C4-2B (cell line): ENCODE measurements around the gene SPATA13.

Experiments
- ZFX ChIP-seq: fragments of 450-650 bp; IDR thresholded peaks from 2 replicates; pipeline ENCODE4 v1.6.1; 2017
- TF ChIP-seq, protein P1 (sequence below): fragments of 450-650 bp; conservative IDR thresholded peaks from 2 replicates; pipeline ENCODE4 v1.5.1; 2017; ENCODE audit warnings: mild to moderate bottlenecking

DNA sequence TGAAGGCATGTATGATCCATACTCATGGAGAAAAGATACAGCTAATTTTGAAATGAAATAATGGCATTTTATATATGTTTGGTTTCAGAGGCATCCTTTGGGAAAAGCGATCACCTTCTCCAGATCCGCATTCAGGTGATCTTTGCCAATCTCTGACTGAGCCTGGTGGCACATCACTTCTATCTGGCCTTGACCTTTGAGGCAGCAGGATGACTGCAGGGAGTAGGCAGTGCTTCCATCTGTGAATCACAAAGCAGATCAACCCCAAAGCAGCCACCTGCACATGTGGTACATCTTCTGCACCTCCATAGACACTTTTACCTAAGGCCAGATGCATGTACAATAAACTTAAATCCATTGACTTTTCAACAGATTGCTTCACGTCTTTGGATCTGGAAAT is 53.4 kb downstream of the SPATA13 start:
- TF ChIP-seq, protein P1, sequence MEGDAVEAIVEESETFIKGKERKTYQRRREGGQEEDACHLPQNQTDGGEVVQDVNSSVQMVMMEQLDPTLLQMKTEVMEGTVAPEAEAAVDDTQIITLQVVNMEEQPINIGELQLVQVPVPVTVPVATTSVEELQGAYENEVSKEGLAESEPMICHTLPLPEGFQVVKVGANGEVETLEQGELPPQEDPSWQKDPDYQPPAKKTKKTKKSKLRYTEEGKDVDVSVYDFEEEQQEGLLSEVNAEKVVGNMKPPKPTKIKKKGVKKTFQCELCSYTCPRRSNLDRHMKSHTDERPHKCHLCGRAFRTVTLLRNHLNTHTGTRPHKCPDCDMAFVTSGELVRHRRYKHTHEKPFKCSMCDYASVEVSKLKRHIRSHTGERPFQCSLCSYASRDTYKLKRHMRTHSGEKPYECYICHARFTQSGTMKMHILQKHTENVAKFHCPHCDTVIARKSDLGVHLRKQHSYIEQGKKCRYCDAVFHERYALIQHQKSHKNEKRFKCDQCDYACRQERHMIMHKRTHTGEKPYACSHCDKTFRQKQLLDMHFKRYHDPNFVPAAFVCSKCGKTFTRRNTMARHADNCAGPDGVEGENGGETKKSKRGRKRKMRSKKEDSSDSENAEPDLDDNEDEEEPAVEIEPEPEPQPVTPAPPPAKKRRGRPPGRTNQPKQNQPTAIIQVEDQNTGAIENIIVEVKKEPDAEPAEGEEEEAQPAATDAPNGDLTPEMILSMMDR, result no peak
- no peak for TF ChIP-seq ZFX
